Renal cortex interstitium (tissue), 15 donors: ENCODE results near the gene HOXA5. TPM values are rescaled to one million over a fixed set of nuclear protein-coding genes. Genes with fewer than 3 reads are reported as not detected.

Source experiments
- DNase-seq, 11 donors: peaks; one replicate each; pipeline ENCODE4 v3.0.0-alpha.2; 2013; ENCODE audit warnings: low read depth in 9 of 11, low spot score in 4 of 11; ENCODE audit errors: extremely low read depth in 1 of 11
- long read RNA-seq, 16 experiments: transcript quantifications; one replicate each; lab custom pipeline, GENCODE V29; 2026
- polyA plus RNA-seq, 3 donors: library from polyadenylated mRNA; unstranded; fragments of 120-200 nt; gene quantifications; one replicate each; pipeline ENCODE4 v1.2.1, GENCODE V29; 2013; ENCODE audit not compliant: insufficient read length in 3 of 3

The HOXA5 gene
- 10 to 100 TPM; 70.3 to 89.0 (median 71.1) TPM for polyA plus RNA-seq
- long read RNA-seq, donor 1, transcript HOXA5-201 (2 exons, 1,657 nt) = major isoform, 12 of 12 reads
- long read RNA-seq, donor 1, partial matches to known transcripts = 0 of 12 reads
- long read RNA-seq, donor 1, other reads (novel, unspliced or antisense) = 0 of 12 reads
- long read RNA-seq, donor 2, transcript HOXA5-201 (2 exons, 1,657 nt) = major isoform, 9 of 10 reads
- long read RNA-seq, donor 2, partial matches to known transcripts = 0 of 10 reads
- long read RNA-seq, donor 2, other reads (novel, unspliced or antisense) = 0 of 10 reads
- long read RNA-seq, donor 3, transcript HOXA5-201 (2 exons, 1,657 nt) = major isoform, 11 of 19 reads
- long read RNA-seq, donor 3, partial matches to known transcripts = 8 of 19 reads
- long read RNA-seq, donor 3, other reads (novel, unspliced or antisense) = 0 of 19 reads
- long read RNA-seq, donor 4, transcript HOXA5-201 (2 exons, 1,657 nt) = major isoform, 7 of 7 reads
- long read RNA-seq, donor 4, partial matches to known transcripts = 0 of 7 reads
- long read RNA-seq, donor 4, other reads (novel, unspliced or antisense) = 0 of 7 reads
- long read RNA-seq, donor 5 = 0 reads
- long read RNA-seq, donor 6, transcript HOXA5-201 (2 exons, 1,657 nt) = major isoform, 18 of 18 reads
- long read RNA-seq, donor 6, partial matches to known transcripts = 0 of 18 reads
- long read RNA-seq, donor 6, other reads (novel, unspliced or antisense) = 0 of 18 reads
- long read RNA-seq, donor 7, transcript HOXA5-201 (2 exons, 1,657 nt) = major isoform, 7 of 7 reads
- long read RNA-seq, donor 7, partial matches to known transcripts = 0 of 7 reads
- long read RNA-seq, donor 7, other reads (novel, unspliced or antisense) = 0 of 7 reads
- long read RNA-seq, donor 8 = 0 reads
- long read RNA-seq, donor 9, transcript HOXA5-201 (2 exons, 1,657 nt) = major isoform, 6 of 6 reads
- long read RNA-seq, donor 9, partial matches to known transcripts = 0 of 6 reads
- long read RNA-seq, donor 9, other reads (novel, unspliced or antisense) = 0 of 6 reads
- long read RNA-seq, donor 10, transcript HOXA5-201 (2 exons, 1,657 nt) = major isoform, 6 of 6 reads
- long read RNA-seq, donor 10, partial matches to known transcripts = 0 of 6 reads
- long read RNA-seq, donor 10, other reads (novel, unspliced or antisense) = 0 of 6 reads
- long read RNA-seq, donor 11, transcript HOXA5-201 (2 exons, 1,657 nt) = major isoform, 6 of 6 reads
- long read RNA-seq, donor 11, partial matches to known transcripts = 0 of 6 reads
- long read RNA-seq, donor 11, other reads (novel, unspliced or antisense) = 0 of 6 reads
- long read RNA-seq, donor 12, partial matches to known transcripts = 0 of 2 reads
- long read RNA-seq, donor 12, other reads (novel, unspliced or antisense) = 0 of 2 reads
- long read RNA-seq, donor 13 = 0 reads
- long read RNA-seq, donor 14, transcript HOXA5-201 (2 exons, 1,657 nt) = major isoform, 10 of 10 reads
- long read RNA-seq, donor 14, partial matches to known transcripts = 0 of 10 reads
- long read RNA-seq, donor 14, other reads (novel, unspliced or antisense) = 0 of 10 reads
- long read RNA-seq, donor 15, partial matches to known transcripts = 0 of 4 reads
- long read RNA-seq, donor 15, other reads (novel, unspliced or antisense) = 0 of 4 reads
- long read RNA-seq, donor 16, transcript HOXA5-201 (2 exons, 1,657 nt) = major isoform, 35 of 35 reads
- long read RNA-seq, donor 16, partial matches to known transcripts = 0 of 35 reads
- long read RNA-seq, donor 16, other reads (novel, unspliced or antisense) = 0 of 35 reads

- peak in 8 of 11 donors; percentile 85 to 92 (median 88) for DNase-seq
These were observed at the start of gene HOXA5 for GRCh38 chr7:27143023-27143949. Gene HOXA5 (minus strand): TSS chr7:27143681. CDS start chr7:27143607, 74 bp downstream.

- no peak for DNase-seq
These were observed 49.3 kb upstream of the HOXA5 start for GRCh38 chr7:27192546-27193334.

GRCh38 chr7:27191833-27192545 is 48.5 kb upstream of the HOXA5 start:
- DNase-seq = no peak

- DNase-seq = no peak
These were observed 47.8 kb upstream of the HOXA5 start for GRCh38 chr7:27191161-27191731.

GRCh38 chr7:27189997-27190748 is 46.7 kb upstream of the HOXA5 start:
- no peak for DNase-seq

GRCh38 chr7:27189295-27189996 is 46.0 kb upstream of the HOXA5 start:
- peak in 2 of 11 donors; percentile 81 to 86 for DNase-seq

- no peak for DNase-seq
These were observed 45.2 kb upstream of the HOXA5 start for GRCh38 chr7:27188386-27189294.

- no peak for DNase-seq
These were observed 44.2 kb upstream of the HOXA5 start for GRCh38 chr7:27187475-27188385.

- DNase-seq = no peak
These were observed 43.4 kb upstream of the HOXA5 start for GRCh38 chr7:27186668-27187474.

GRCh38 chr7:27185854-27186667 is 42.6 kb upstream of the HOXA5 start:
- DNase-seq = no peak
